Measurements from ENCODE around the gene ZNG1F.
"Not testable (repeated sequence)": the region's sequence is repeated elsewhere in the genome, so short reads cannot be mapped to it uniquely, and the experiment has no call there.

The ZNG1F gene
- 5.7 to 9.3 reads per million in 2 donors for total RNA-seq

DNA sequence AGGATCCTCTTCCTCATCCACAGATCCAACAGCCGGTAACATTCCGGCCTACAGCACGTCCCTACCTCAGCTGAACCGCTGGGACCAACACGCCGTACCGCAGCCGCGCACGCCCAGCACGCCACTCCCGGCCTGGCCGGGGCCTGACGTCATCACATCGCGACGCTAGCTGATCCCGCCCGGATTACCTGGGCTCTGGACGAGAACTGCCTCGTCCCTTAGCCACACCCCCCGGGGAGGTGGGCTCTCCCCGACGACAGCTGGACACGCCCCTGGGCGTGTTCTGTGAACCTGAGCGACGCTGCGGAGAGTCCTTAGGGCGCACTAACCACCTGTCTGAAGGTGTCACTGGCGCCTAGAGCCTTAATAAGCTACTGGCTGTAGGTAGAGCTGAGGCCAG, at the start of gene ZNG1F:
TSS of gene ZNG1F (minus strand) at position 101 of the 400 bp plus-strand sequence. CDS start at position 42, 59 bp downstream.
- DNase-seq = not testable (repeated sequence)

DNA sequence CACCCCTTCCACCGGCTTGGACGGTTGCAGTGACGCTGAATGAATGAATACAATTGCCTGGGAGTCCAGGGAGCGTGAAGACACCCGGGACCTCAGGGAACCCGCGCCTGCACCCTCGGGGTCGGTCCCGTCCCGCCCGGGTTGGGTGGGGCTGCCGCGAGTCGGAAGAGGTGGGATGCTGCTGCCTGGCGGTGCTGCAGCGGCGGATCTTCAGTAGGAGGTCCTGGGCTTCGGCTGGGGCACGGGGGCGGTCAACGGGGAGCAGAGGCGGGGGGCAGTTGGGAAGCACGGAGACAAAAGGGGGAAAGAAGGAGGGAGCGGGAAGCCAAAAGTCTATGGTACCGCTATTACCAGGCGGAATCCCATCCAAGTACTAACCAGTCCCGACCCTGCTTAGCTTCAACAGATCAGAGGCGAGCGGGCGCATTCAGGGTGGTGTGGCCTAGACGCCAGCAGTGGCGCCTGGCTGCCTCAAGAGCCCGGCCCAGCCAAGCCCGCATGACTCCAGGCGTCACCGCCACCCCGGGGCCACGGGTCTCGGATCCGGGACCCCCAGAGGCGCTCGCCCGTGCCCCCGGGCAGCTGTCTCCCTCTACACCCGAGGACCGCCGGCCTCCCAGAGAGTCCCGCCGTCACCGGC, 48.1 kb upstream of the ZNG1F start:
- DNase-seq = not testable (repeated sequence)

DNA sequence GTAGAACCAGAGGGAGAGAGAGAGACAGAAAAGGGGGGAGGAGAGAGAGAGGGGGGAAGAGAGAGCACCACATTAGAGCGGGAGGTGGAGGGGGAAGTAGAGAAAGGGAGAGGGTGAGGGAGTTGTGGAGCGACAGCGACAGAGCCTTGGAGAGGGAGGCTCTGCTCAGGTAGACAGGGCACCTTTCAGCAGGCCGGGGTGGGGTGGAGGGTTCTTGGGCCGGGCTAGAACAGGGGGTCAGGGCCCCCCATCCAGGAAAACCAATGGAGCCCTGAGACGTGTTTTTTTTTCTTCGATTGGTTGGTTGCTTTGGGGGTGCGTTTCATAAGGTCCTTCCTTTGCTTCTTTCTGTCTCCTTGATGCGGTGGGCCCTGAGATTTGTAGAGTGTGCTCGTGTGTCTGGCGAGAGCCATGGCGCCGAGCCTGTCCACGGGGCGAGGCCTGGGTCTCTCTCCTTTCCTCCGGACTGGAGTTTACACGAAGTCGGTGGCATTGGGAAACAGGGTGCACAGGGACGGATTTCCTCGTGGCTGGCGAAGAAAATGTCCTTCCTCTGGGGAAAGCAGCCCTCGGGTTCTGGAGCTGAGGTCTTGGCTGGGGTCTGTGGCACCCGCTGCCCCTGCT, 47.5 kb upstream of the ZNG1F start:
- DNase-seq = not testable (repeated sequence)

DNA sequence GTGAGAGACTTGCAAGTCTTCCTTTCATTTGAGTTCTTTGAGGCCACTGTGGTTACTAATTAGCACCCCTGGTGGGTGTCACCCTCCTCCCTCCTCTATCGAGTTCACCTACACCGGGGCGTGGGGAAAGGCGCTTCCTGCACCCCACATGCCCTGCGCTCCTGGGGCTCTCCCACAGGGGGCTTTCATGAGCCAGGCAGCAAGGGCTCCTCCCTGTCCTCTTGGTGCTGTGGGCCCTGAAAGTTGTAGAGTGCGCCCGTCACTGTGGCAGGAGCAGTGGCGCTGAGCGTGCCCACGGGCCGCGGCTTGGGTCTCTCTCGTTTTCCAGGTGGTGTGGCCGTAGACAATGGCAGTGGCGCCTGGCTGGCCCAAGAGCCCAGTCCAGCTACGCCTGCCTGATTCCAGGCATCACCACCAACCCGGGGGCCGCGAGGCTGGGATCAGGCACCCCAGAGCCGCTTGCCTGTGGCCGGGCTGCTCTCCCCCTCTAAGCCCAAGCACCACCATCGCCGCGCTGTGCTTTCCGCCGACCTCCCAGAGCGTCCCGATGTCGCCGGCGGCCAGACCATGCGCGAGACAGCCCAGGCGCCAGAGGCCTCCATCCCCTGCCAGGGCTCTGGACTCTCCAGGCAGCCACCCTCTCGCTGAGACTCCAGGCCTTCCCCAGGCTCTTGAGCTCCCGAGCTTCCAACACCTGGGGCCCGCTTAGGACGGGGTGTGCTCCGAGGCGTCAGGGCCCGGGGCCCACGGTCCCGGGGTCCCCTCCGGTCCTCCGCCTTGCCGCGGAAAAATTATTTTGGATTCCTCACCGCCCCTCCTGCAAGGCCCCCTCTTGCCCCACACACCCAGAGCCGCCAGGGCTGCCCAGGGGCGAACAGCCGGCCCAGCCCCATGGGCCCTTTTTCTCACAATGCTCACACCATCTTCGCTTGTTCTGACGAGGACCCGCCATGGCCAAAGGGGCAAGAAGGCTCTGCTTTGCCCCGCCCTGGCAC, 46.0 kb upstream of the ZNG1F start:
- DNase-seq = not testable (repeated sequence)

DNA sequence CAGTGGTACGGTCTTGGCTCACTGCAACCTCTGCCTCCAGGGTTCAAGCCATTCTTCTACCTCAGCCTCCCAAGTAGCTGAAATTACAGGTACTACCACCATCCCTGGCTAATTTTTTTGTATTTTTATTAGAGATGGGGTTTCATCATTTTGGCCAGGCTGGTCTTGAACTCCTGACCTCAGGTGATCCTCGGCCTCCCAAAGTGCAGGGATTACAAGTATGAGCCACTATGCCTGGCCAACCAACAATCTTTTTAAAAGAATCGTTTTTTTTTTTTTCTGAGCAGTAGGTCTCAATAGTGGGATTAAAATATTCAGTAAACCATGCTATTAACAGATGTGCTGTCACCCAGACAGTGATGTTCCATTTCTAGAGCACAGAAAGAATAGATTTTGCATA, 45.1 kb upstream of the ZNG1F start:
- DNase-seq = not testable (repeated sequence)

DNA sequence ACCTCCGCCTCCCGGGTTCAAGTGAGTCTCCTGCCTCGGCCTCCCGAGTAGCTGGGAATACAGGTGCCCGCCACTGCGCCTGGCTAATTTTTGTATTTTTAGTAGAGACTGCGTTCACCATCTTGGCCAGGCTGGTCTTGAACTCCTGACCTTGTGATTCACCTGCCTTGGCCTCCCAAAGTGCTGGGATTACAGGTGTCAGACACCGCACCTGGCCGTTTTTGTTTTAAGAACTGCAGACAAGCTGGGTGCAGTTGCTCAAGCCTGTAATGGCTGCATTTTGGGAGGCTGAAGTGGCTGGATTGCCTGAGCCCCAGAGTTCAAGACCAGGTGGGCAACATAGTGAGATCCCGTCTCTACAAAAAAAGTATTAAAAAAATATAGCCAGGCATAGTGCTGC, 43.2 kb upstream of the ZNG1F start:
- DNase-seq = not testable (repeated sequence)

DNA sequence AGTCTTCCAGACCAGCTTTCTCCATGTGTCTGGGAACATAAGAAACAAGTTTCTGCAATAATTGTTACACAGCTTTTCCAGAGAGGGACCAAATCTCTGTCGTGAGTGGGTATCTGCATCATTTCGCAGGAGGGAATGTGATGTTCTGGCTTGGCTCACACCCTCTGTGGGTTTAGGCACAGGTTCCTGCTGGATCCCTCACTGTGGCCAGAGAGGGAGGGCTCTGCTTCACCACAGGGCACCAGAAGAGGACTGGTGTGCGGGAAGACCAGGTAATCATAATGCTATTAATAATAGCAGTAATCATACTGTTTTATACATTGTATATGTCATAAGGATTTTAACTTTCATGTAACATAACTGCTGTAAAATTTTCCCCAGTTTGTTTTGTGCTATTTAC, 41.3 kb upstream of the ZNG1F start:
- not testable (repeated sequence) for DNase-seq

DNA sequence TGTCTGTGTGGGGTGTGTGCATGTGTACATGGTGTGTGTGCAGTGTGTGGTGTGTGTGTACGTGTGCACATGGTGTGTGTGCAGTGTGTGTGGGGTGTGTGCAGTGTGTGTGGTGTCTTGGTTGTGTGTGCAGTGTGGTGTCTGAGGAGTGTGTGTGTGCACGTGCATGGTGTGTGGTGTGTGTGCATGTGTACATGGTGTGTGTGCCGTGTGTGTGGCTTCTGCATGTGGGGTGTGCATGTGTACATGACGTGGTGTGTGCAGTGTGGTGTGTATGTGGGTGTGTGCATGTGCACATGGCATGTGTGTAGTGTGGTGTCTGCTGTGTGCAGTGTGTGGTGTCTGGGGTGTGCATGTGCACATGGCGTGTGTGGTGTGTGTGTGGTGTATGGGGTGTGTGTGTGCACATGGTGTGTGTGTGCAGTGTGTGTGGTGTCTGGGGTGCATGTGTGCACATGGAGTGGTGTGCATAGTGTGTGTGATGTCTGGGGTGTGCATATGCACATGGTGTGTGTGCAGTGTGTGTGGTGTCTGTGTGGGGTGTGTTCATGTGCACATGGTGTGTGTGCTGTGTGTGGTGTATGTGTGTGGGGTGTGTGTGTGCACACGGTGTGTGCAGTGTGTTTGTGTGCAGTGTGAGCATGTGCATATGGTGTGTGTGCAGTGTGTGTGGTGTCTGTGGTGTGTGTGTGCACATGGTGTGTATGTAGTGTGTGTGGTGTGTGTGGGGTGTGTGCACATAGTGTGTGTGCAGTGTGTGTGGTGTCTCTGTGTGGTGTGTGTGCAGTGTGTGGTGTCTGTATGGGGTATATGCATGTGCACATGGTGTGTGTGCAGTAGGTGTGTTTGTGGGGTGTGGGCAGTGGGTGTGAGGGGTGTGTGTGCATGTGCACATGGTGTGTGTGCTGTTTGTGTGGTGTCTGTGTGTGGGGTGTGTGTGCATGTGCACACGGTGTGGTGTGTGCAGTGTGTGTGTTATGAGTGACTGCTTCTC, 40.6 kb upstream of the ZNG1F start:
- no peak for DNase-seq

DNA sequence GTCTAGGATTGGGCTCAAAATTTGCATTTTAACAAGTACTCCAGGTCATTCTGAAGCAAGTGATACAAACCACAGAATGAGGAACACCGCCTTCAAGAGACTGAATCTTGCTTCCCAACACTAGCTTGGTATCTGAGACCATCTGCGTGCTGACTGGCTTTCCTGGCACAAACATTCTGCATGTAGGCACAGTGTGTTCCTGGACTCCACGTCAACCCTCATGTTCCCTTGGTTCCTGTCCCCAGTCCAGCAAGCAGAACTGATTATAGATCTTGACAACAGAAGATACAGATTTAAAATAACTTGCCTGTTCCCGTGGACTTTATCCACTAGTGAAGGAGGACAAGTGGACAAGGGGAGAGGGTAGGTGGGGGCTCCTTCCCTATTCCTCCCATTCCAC, 30.7 kb upstream of the ZNG1F start:
- DNase-seq = not testable (repeated sequence)

DNA sequence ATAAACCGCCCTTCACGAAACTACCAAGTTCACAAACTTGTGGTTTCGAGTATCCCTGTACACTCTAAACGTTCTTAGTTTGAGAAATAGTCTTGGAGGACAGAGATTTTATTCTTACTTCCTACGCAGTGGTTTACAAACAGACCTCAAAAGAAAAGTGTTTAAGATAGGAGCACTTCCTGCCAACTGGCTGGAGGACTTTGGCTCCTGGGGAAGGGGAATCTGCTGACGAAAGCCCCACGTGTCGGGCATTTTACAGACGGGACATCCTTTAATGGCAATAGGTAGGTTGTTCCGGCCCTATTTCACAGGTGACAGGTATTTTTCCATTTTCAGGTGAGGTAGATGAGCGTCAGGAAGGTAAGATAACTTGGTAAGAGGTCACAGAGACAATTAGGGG, 678 bp downstream of the ZNG1F start:
- not testable (repeated sequence) for DNase-seq

DNA sequence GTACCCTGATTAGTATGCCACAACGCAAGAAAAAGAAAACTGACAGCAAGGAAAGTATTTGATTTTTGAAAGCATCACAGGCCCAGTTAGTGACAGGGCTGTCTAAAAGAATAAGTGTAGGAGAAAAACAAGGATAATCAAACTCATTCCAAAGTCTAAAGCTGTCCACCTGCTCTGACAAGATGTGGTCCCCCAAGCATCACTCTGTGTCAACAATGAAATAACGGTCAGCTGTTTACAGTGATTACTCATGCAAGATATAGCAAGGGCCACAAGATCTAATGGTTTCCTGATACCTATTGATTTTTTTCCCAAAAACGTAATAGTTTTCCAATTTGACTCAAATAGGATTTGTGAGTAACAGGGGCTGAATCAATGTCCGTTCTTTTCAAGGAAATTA, 14.1 kb downstream of the ZNG1F start:
- DNase-seq = not testable (repeated sequence)

DNA sequence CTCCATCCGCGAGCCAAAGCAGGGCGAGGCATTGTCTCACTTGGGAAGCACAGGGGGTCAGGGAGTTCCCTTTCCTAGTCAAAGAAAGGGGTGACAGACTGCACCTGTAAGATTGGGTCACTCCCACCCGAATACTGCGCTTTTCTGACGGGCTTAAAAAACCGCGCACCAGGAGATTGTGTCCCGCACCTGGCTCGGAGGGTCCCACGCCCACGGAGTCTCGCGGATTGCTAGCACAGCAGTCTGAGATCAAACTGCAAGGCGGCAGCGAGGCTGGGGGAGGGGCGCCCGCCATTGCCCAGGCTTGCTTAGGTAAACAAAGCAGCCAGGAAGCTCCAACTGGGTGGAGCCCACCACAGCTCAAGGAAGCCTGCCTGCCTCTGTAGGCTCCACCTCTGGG, 39.0 kb downstream of the ZNG1F start:
- DNase-seq = not testable (repeated sequence)

DNA sequence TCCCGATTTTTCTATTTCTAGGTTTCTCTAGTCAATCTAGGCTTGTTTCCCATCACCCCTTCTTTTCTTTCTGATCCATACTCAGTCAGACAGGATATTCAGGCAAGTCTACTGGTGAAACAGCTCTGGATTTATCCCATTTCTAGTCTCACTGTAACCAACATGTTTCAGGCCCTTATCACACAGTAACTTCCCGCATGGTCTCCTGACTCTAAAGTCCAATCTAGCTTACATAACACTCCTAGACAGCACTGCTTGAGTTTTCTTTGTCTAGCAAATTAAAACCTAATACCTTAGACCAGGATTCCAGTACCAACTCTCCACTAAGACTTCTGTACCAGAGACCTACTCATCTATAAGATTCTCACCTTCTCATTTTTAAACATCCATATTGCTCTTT, 47.2 kb downstream of the ZNG1F start:
- DNase-seq = not testable (repeated sequence)

DNA sequence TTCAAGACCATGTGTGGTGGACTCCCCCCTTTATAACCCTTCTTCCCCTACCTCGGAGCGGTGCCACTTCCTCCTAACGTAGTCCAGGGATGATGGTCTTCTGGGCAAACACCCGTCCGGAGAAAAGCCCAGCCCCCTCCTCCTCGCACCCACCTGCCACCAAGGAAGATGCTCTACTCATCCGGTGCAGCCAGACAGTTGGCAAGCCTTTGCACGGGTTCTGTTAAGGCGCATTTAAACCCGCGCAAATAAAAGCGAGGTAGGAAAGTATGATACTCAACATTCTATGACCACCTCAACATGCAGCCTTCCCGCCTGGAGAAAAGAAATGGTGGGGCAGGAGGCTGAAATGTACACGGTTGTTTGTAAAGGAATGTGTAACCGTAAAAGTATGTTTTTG, 60.5 kb downstream of the ZNG1F start, which contains the start of gene FOXD4L6:
TSS of gene FOXD4L6 (minus strand) at position 101 of the 400 bp plus-strand sequence. CDS start 298 bp downstream, outside the sequence.
- DNase-seq = not testable (repeated sequence)

DNA sequence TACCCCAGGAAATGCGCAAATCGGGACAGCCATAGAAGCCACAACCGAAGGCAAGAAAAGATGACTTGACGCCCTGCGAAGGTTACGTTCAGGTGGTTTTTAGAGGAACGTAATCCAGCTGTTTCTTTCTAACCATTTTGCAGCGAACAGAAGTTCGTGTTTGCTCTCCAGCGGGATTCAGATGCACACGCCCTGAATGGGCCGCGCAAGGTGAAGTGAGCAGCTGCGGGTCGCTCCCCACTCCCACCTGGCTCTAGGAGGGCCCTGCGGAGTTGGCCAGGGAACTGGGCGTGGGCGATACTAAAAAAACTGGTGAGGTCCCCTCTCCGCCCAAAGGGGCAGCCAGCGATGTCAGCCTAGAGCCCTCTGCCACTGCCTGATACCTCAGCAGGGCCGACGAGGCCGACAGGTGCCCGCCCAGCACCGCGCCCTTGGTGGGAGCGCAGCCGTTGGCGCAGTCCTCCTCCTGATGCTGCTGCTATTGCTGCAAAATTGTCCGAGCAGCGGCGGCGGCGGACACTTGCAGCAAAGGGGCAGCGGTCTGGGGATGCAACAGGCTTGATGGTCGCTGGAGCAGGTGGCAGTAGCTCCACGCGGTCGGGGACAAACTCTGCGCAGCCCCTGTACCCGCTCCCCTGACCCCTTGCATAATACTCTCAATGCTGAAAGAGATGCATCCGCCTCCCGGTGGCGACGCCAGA, 62.2 kb downstream of the ZNG1F start:
- not testable (repeated sequence) for DNase-seq

DNA sequence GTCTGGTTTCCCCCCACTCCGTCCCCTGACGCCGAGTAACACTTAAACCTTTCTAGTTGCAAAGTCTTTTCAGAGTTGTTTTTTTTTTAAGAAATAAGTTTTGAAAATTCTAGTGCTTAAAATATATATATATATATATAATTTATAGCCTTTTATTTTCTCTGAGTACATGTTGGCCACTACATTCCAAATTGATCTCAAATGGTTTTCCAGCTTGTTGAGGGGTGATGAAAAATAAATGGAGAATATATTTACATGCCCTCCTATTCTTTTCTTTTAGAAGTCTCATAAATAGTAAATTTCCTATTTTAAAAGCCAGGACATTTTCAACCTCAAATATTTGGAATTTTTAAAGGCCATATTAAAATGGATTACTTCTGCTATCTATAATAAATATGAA, 63.2 kb downstream of the ZNG1F start:
- not testable (repeated sequence) for DNase-seq

DNA sequence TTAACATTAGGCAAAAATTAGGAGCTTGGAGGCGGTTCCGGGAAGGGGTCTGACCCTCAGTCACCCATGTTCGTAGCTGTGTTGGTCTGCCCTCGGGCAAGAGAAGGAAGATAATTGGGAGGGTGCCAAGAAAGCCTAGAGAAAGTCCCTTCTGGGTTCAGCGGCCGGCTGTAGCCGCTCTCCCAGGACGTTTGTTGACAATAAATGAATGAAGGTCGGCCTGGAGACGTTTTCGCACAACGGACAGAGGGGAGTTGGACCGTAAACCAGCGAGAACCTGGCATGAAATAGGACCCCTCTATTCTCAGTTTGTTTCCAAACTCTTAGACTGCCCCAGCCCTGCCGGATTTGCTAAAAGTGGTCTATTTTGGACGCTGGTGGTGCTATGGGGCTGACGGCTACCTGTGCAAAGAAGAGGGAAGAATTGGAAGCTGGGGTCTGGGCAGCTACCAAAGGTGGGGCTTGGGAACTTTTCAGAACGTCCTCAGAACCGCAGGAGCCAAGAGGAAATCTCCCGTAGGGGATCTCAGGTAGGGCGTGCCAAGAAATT, 63.9 kb downstream of the ZNG1F start:
- DNase-seq = not testable (repeated sequence)

DNA sequence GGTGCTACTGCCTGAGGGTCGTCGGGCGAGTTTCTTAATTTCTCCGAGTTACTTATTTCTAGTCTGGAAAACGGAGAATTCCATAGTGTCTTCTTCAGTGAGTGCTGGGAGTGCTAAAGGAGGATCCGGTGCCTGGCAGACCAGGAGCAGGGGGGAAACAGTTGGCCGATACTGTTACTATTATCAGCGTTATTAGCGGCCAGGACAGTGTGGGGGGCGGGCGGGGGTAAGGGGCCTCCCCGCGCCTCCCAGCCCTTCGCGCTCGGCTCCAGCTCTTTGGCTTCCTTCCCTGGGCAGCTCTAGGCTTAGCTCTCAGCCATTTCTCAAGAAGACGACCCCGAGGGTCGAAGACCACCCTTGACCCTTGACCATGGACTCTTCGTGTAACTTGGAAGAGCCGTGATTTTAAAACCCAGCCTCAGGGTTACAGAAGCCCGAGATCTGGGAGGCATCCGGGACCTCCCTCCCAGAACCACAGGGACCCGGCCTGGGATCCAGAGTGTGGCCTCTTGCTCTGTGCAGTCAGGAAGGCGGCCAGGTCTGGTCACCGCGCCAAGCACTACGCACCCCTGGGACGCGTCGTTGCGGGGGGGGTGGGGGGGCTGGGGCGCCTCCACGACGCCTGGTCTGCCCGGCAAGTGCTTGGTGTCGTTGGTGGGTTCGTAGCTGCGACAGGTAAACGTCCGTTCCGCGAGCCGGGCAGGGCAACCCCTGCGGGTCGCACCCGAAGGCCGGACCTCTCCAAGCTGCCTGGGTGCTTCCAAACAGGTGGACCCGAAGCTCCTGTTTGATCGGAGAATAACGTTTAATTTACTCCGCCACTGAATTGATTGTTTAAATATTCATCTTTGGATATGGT, 64.6 kb downstream of the ZNG1F start:
- DNase-seq = not testable (repeated sequence)

DNA sequence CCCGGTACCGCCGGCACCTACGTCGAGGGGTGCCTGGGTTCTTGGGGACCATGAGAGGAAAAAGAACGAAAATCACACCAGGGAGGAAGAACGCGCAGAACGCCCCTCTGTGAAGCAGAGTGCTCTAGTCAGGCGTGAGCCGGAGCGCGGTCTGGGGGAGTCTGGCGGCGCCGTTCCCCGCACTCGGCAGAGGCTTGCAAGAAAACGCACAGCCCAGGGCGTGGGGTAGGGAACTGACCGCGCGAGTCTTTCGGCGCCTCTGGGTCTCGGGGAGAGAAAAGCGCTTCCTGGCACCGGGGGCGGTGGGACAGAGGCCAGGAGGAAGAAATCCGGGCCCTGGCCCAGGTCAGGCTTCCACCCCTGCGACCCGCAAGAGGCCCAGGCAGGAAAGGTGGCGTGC, 65.3 kb downstream of the ZNG1F start:
- DNase-seq = not testable (repeated sequence)

DNA sequence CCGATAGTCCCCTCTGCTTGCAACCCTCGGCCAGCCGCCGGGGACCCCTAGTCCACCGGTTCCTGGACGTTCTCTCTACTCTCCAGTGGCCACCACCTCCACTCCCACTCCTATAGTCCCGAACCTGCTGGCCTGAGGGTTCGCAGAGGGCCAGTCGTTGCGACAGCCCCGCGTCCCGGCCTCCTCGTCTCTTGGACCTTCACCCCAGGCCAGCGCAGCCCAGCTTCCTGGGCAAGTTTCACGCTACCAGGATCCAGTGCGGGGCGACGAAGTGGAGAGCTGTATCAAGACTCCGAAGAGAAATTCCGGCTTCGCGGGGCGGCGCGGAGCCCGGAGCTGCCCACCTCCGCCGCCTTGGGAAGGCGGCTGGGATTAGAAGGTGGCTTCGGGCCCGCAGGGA, 65.7 kb downstream of the ZNG1F start:
- not testable (repeated sequence) for DNase-seq
